ENCODE results near the gene NELFE.

NELFE gene

GRCh38 chr6:31971993-31972708 lies 13.4 kb upstream of the NELFE start, which contains the start of gene DXO:
Gene DXO (minus strand): TSS chr6:31972138. CDS start chr6:31971675, 463 bp downstream.
- DNase-seq, result peak; percentile 85

DNA sequence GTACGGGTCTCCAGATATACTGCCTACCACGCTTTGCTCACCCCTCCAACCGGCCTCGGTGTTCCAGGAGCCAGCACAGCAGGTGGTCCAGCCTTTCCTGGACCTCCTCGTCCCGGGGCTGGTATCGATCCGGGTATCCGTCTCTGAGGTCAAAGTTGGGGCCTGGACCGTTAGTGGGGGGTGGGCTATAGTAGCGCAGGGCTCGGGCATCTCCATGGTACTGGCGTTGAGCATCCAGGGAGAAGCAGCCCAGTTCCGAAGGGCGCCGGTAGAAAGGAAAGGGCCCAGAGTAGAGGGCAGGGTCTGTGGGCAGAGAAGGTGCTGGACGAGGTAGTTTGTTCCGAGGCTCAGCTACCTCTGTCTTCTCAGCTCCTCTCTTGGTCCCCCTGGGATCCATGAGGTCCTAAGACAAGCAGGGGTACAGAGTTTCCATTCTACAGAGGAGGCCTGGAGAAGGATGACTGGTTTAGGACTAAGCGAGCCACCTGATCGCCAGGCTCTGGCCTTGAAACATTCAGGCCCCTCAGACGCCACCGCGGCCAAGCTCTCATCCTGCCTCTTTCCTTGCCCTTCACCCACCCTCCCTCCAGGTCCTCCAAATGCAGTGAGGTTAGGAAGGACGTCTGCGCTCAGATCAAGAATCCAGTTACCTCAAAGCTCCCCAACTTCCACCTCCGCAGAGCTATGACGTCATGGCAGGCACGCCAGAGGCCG lies 12.7 kb upstream of the NELFE start:
- DNase-seq, result no peak

DNA sequence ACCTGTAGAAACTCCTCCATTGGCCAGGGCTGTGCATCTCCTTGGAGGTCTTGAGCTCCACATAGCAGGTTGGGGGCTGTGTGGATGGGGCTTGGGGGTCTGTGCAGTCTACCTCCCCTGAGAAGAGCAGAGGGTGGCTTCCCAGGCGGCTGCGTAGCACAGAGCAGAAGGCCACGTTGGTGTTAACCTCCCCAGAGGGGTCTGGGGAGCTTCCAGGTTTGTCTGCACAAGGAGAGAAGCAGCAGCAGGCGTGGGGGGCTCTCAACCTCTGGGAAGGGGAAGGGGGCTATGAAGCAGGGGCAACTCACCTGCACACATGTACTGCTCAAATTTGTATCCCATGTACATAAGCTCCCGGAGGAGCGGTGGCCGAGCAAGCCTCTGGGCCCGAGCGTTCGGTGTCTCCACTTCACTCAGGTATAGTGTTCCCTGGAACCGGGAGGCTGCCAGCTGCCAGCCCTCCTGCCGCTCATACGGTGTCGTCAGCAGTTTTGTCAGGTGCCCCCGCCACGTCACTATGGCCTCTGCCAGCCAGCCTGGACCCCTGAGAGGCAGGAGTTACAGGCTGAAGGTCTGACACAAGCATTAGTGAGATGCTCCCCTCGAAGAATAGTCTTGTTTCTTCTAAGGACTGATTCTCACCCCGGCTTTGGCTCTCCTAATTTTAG lies 12.0 kb upstream of the NELFE start:
- DNase-seq, result no peak

DNA sequence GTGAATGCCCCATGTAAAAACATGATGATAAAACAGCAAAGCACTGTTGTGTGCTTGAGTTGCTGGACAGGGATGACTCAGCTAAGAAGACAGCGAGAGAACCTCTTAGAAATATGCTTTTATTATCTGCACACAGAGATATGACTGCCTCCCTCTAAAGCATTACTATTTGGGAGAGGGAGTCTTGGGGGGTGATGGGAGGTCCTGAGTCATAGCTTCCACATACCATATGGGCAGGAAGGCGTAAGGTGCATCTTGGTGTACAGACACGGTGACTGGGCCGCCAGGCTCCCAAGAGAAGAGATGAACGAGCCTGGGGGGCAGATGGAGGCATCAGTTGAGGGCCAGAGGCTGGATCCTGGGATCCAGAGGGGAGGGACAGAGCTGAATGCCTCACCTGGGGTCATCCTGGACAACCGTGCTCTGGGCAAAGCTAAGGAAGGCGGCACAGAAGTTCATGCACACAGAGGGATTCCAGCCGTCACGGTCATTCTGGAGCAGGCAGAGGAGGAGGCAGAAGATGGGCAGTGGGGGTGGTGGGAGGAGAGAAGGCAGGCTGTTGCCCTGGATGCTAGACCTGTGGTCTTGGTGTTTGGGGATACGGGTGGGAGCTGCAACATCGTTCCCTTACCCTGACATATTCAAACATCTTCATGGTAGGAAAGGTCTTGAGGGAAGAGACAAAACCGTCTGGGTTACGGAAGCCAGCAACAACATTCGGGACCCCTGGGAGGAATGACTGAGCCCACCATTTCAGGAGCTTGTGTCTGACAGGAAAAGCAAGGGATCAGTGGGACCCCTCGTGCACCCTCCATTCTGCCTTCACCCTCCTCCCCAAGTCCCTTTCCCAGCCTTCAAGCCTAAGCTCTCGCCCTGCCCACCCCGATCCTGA lies 11.2 kb upstream of the NELFE start:
- DNase-seq, result no peak

DNA sequence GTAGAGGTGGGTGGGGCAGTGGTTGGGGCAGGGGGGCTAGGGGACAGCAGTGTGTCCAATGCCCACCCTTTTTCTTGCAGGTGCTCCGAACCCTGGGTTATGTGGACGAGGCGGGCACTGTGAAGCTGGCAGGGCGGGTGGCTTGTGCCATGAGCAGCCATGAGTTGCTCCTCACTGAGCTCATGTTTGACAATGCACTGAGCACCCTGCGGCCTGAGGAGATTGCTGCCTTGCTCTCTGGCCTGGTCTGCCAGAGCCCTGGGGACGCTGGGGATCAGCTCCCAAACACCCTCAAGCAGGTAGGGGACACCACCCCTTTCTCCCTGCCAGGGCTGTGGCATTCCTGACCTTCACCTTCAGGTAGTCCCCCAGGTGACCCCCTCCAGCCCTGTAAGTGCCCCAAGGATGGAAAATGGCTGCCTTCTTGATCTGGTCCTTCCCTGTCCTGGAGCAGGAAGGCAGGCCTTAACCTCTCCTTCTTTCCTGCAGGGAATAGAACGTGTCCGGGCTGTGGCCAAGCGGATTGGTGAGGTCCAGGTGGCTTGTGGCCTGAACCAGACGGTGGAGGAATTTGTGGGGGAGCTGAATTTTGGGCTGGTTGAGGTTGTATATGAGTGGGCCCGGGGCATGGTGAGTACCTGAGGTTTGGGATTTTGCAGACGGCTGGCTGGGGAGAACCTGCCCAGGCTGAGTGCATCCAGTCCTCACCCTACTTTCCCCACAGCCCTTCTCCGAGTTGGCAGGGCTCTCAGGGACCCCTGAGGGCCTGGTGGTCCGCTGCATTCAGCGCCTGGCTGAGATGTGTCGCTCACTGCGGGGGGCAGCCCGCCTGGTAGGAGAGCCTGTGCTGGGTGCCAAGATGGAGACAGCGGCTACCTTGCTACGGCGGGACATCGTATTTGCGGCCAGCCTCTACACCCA lies 10.3 kb upstream of the NELFE start:
- DNase-seq, result no peak

DNA sequence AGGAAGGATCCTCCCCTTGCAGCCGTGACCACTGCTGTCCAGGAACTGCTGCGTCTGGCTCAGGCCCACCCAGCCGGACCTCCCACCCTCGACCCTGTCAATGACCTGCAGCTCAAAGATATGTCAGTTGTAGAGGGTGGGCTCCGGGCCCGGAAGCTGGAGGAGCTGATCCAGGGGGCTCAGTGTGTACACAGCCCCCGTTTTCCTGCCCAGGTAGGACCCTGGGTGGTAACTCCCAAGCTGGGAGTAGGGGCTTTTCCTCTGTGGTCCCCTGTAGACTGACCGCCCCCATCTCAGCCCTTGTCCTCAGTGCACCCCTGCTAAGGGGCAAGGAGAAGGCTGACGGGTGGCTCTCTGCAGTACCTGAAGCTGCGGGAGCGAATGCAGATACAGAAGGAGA lies 9.6 kb upstream of the NELFE start:
- DNase-seq, result no peak

- DNase-seq, result no peak
Observed at GRCh38 chr6:31967926-31968320, 9.2 kb upstream of the NELFE start.

DNA sequence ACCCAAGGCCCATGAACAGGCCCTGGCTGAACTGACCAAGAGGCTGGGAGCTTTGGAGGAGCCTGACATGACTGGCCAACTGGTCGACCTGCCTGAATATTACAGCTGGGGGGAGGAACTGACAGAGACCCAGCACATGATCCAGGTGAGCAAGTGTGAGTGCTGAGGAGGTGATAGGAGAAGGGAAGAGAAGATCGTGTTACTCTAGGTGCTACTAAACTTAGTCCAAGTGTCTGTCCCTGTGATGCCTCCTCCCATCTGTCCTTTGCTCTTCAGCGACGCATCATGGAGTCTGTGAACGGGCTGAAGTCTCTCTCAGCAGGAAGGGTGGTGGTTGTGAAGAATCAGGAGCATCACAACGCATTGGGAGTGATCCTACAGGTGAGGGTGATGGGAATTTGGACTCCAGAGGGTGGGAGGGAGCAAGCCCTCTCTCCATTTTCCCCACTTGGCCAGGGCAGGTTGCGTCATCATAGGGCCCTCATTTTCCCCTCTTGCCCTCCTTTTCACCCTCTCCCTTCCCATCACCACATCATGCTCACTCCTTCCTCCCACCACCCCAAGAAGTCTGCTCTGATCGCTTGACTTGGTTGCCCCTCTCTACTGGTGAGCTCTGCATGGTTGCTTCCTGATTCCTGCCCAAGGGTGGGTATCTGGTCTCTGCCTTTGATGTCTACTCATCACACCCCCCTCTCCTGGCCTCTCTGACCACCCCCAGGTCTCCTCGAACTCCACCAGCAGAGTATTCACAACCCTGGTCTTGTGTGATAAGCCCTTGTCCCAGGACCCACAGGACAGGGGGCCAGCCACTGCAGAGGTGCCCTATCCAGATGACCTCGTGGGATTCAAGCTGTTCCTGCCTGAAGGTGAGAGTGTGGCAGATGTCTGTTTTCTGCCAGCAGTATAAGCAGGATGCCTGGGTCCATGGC lies 8.5 kb upstream of the NELFE start:
- no peak for DNase-seq

DNA sequence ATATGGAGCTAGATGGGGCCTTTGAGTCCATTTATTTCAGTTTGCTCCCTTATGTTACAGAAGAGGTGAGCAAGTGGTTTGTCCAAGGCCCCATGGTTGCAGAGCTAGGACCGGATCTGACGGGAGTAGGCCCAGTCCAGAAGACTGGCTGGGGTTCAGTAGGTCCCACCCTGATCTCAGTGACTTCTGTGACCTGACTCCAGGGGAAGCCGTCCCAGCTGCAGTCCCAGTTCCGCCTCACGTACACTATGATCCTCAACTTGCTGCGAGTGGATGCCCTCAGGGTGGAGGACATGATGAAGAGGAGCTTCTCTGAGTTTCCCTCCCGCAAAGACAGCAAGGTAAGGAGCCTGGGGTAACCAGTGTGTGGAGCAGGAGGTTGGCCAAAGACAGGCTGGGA lies 7.7 kb upstream of the NELFE start:
- no peak for DNase-seq

GRCh38 chr6:31965700-31966099 lies 6.9 kb upstream of the NELFE start:
- DNase-seq, result no peak

- DNase-seq, result no peak
Observed at GRCh38 chr6:31963921-31964320, 5.2 kb upstream of the NELFE start.

DNA sequence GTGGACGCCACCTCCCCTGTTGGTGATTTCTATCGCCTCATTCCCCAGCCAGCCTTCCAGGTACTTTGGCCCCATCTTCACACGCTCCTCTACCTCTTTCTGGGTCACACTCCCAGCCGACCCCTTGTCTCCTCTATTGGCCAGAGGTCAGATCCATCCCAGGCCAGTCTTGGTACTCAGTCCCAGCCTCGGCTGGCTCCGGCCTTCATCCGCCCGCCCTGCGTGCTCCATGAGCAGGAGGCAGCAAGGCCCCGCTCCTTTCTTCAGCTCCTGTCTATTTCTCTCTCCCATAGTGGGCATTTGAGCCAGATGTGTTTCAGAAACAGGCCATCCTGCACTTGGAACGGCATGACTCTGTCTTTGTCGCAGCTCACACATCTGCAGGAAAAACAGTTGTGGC lies 2.8 kb upstream of the NELFE start:
- DNase-seq, result no peak

DNA sequence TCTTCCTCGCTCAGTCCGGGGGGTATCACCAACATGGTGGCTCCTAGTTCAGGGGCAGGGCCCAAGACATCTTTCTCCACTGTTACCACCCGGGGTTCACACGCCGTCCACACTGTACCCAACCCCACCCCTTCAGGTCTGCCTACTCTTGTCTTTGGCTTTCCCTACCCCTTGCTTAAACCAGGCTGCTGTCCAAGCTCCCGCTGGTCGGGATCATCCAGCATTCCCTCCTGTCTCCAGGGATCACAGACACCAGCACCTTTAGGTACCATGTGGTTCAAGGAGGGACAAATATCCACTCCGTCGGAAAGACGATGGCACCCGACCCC lies 395 bp downstream of the NELFE start:
- no peak for DNase-seq

GRCh38 chr6:31956796-31957195 lies 2.0 kb downstream of the NELFE start:
- DNase-seq, result no peak

DNA sequence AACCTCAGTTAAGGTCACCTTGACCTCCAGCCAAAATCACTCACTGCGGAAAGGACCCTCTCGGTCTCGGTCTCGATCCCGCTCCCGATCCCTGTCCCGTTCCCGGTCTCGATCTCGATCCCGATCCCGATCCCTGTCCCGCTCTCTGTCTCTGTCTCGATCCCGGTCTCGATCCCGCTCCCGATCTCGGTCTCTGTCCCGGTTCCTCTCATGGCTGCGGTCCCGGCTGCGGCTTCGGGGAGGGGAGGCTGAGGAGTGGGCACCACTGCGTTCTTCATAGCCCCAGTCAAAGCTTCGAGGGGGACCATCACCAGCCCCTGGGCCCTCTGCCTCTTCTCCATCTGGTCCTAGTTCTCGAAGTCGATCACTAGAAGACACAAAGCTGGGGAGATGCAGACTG lies 4.3 kb downstream of the NELFE start:
- no peak for DNase-seq

- DNase-seq, result no peak
Observed at GRCh38 chr6:31952890-31953289, 5.9 kb downstream of the NELFE start.

DNA sequence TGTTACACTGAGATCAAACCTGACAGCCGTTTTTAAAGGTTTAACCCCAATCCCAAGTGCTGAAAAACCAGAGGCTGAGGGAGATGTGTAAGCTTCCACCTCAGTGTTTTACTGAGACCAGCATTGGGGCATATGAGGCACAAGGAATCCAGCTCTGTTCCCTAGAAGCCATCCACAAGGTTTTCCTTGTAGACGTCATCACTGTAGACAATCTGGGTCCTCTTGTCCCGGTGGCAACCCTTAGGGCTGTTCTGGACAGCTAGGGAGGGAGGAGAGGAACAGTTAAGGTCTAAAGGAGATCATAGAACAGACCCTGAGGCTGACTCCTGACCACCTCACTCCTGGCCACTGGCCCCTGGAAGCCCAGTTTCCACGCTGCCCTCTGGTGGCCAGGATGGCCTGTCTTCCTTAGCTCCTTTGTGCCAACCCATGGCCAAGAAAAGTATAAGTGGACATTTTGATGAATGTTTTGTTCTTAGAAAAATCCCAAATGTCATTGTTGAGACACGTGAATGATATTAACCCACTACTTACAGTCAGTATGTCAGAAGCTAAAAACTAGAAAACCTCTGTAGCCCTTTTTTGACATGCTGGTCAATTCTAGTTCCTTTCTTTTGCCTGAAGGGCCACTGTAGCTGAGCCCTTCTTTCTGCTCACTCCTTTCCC lies 6.5 kb downstream of the NELFE start:
- DNase-seq, result no peak

DNA sequence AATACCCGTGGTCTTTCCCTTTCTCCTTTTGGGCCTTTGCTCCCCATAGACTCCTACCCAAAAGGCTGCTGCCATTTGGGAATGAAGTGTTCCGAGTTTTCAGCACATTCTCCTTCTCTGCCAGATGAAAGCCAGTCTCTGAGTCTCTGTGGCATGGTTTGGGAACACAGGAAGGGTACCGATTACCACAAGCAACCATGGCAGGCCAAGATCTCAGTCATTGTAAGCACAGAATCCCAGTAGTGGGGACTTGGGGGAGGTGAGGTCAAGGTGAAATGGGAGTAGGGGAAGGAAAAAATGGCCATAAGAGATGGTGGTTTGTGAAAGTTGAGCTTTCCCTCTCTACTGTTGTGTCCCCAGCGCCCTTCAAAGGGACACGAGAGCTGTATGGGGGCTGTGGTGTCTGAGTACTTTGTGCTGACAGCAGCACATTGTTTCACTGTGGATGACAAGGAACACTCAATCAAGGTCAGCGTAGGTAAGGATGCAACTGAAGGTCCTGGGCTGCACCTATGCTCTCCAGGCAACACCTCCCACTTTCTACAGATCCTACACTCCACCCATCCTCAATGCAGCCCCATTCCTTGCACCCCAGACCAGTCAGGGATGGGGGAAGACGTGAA lies 8.7 kb downstream of the NELFE start:
- DNase-seq, result no peak

DNA sequence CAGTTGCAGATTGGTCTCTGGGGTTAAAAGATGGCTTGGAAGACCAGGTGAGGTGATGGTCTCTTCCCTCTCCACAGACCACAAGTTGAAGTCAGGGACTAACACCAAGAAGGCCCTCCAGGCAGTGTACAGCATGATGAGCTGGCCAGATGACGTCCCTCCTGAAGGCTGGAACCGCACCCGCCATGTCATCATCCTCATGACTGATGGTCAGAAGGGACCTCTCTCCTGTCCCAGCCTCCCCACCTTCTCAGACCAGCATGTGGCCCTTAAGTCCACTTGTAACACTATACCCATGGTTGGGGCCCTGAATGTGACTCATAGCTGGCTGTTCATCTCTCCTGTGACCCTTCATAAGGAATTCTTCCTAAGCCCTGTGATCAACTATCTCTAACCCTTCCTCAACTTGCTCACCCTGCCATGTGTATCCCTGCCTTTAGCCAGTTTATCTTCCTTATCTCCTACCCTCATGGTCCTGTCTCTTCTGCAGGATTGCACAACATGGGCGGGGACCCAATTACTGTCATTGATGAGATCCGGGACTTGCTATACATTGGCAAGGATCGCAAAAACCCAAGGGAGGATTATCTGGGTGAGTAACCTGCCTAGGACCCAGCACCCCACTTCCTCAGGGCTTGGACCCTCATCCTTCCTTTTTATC lies 9.9 kb downstream of the NELFE start:
- no peak for DNase-seq

Measured in SIG-M5 (cell line).